HG02938 (cell line): Measurements from ENCODE around the gene PC.
A peak's percentile ranks its signal among the peaks of the same experiment; 100 is the strongest.
"Not testable (repeated sequence)": the region's sequence is repeated elsewhere in the genome, so short reads cannot be mapped to it uniquely, and the experiment has no call there.

Source experiments
- ATAC-seq: cut with Tn5 transposase; IDR thresholded peaks from one replicate; pipeline ENCODE4 v1.9.1; 2021; ENCODE audit warnings: mild to moderate bottlenecking, moderate library complexity; ENCODE audit not compliant: unreplicated experiment

The PC gene

GRCh38 chr11:66814678-66815077 lies 143.5 kb downstream of the PC start:
- no peak for ATAC-seq

- ATAC-seq: no peak
Observed at GRCh38 chr11:66810576-66811185, 147.5 kb downstream of the PC start.

GRCh38 chr11:66809592-66809991 lies 148.6 kb downstream of the PC start:
- ATAC-seq: no peak

GRCh38 chr11:66800720-66801428 lies 157.3 kb downstream of the PC start:
- peak; percentile 59 for ATAC-seq

- not testable (repeated sequence) for ATAC-seq
Observed at GRCh38 chr11:66799815-66800214, 158.4 kb downstream of the PC start.
